NCI-H226 (cell line): ENCODE data around the gene GAPDH.
A peak's percentile ranks its signal among the peaks of the same experiment; 100 is the strongest.
"Not testable (repeated sequence)": the region's sequence is repeated elsewhere in the genome, so short reads cannot be mapped to it uniquely, and the experiment has no call there.

Experiments used
- DNase-seq: peaks from one replicate; pipeline ENCODE4 v3.0.0-alpha.2; 2015

GAPDH gene

DNA sequence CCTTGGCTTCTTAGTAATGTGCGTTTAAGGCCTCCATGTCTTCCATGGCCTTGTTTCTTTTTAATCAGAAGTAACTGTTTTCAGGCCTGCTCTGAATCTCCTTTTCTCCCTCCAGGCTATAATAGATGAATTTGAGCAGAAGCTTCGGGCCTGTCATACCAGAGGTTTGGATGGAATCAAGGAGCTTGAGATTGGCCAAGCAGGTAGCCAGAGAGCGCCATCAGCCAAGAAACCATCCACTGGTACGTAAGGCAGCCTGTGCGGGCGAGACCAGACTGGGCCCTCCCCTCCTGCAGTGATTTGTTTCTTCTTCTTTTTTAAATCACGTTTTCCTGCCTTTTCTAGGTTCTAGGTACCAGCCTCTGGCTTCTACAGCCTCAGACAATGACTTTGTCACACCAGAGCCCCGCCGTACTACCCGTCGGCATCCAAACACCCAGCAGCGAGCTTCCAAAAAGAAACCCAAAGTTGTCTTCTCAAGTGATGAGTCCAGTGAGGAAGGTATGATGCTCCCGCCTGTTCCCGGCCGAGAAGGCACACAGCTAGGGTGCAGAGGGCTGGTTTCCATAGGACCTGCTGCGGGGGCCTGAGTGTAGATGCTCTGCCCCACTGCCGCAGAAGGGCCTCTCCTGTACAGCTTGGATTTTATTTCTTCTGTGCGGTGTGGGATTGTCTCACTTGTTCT is 3.6 kb upstream of the GAPDH start:
- DNase-seq: no peak

DNA sequence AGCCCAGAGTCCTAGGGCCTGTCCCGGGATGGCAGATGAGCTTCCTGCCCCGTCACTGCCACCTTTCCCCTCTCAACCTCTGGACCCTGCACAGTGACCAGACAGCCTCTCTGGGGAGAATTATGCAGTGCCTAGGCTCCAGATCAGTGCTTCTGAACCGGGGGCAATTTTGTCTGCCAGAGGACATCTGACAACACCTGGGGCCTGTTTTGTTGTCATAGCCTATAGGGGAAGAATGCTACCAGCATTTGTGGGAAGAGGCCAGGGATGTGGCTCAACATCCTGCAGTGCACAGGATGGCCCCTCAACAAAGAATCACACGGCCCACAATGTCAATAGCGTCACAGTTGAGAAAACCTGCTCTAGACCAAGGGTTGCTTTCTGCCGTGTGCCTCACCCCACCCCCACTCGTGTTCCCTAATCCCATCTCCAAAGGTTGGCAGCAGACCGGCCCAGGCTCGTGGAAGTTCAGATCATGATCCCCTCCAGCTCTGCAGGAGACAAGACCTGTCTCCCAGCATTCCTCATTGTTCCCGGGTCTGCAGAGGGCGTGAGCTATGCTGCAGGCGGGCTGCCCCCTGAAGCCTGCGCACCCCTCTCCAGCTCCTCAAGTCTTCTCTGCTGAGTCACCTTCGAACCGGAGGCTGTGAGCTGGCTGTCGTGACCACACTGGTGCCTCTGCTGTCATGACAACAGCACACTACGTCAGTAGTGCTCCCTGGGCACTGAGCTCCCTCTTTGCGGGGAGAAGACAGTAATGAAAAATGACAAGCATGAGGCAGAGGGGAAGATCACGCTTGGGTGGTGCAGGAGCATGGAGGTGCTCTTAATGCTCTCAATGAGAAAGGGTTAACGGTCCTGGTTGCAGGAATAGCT is 2.0 kb upstream of the GAPDH start:
- peak; percentile 98 for DNase-seq

DNA sequence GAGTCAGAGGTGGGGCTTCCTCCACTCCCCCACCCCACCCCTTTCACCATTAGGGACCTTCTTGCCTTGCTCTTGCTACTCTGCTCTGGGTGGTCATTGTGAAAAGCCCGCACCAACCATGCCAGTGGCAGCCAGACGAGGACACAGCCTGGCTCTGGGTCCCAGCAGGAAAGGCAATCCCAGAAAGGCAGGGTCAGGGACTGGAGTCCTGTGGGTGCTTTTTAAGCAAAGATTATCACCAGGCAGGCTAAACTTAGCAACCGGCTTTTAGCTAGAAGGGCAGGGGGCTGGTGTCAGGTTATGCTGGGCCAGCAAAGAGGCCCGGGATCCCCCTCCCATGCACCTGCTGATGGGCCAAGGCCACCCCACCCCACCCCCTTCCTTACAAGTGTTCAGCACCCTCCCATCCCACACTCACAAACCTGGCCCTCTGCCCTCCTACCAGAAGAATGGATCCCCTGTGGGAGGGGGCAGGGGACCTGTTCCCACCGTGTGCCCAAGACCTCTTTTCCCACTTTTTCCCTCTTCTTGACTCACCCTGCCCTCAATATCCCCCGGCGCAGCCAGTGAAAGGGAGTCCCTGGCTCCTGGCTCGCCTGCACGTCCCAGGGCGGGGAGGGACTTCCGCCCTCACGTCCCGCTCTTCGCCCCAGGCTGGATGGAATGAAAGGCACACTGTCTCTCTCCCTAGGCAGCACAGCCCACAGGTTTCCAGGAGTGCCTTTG is 1.2 kb upstream of the GAPDH start:
- peak; percentile 77 for DNase-seq

DNA sequence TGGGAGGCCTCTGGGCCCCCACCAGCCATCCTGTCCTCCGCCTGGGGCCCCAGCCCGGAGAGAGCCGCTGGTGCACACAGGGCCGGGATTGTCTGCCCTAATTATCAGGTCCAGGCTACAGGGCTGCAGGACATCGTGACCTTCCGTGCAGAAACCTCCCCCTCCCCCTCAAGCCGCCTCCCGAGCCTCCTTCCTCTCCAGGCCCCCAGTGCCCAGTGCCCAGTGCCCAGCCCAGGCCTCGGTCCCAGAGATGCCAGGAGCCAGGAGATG is 729 bp upstream of the GAPDH start:
- no peak for DNase-seq

DNA sequence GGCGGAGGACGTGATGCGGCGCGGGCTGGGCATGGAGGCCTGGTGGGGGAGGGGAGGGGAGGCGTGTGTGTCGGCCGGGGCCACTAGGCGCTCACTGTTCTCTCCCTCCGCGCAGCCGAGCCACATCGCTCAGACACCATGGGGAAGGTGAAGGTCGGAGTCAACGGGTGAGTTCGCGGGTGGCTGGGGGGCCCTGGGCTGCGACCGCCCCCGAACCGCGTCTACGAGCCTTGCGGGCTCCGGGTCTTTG is 303 bp downstream of the GAPDH start:
- DNase-seq: no peak

DNA sequence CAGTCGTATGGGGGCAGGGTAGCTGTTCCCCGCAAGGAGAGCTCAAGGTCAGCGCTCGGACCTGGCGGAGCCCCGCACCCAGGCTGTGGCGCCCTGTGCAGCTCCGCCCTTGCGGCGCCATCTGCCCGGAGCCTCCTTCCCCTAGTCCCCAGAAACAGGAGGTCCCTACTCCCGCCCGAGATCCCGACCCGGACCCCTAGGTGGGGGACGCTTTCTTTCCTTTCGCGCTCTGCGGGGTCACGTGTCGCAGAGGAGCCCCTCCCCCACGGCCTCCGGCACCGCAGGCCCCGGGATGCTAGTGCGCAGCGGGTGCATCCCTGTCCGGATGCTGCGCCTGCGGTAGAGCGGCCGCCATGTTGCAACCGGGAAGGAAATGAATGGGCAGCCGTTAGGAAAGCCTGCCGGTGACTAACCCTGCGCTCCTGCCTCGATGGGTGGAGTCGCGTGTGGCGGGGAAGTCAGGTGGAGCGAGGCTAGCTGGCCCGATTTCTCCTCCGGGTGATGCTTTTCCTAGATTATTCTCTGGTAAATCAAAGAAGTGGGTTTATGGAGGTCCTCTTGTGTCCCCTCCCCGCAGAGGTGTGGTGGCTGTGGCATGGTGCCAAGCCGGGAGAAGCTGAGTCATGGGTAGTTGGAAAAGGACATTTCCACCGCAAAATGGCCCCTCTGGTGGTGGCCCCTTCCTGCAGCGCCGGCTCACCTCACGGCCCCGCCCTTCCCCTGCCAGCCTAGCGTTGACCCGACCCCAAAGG is 804 bp downstream of the GAPDH start:
- peak; percentile 78 for DNase-seq

DNA sequence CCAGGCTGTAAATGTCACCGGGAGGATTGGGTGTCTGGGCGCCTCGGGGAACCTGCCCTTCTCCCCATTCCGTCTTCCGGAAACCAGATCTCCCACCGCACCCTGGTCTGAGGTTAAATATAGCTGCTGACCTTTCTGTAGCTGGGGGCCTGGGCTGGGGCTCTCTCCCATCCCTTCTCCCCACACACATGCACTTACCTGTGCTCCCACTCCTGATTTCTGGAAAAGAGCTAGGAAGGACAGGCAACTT is 1.3 kb downstream of the GAPDH start:
- no peak for DNase-seq

DNA sequence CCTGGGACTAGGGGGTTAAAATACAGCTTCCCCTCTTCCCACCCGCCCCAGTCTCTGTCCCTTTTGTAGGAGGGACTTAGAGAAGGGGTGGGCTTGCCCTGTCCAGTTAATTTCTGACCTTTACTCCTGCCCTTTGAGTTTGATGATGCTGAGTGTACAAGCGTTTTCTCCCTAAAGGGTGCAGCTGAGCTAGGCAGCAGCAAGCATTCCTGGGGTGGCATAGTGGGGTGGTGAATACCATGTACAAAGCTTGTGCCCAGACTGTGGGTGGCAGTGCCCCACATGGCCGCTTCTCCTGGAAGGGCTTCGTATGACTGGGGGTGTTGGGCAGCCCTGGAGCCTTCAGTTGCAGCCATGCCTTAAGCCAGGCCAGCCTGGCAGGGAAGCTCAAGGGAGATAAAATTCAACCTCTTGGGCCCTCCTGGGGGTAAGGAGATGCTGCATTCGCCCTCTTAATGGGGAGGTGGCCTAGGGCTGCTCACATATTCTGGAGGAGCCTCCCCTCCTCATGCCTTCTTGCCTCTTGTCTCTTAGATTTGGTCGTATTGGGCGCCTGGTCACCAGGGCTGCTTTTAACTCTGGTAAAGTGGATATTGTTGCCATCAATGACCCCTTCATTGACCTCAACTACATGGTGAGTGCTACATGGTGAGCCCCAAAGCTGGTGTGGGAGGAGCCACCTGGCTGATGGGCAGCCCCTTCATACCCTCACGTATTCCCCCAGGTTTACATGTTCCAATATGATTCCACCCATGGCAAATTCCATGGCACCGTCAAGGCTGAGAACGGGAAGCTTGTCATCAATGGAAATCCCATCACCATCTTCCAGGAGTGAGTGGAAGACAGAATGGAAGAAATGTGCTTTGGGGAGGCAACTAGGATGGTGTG is 1.9 kb downstream of the GAPDH start:
- DNase-seq: no peak

DNA sequence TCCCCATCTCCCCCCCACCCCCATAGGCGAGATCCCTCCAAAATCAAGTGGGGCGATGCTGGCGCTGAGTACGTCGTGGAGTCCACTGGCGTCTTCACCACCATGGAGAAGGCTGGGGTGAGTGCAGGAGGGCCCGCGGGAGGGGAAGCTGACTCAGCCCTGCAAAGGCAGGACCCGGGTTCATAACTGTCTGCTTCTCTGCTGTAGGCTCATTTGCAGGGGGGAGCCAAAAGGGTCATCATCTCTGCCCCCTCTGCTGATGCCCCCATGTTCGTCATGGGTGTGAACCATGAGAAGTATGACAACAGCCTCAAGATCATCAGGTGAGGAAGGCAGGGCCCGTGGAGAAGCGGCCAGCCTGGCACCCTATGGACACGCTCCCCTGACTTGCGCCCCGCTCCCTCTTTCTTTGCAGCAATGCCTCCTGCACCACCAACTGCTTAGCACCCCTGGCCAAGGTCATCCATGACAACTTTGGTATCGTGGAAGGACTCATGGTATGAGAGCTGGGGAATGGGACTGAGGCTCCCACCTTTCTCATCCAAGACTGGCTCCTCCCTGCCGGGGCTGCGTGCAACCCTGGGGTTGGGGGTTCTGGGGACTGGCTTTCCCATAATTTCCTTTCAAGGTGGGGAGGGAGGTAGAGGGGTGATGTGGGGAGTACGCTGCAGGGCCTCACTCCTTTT is 2.7 kb downstream of the GAPDH start:
- no peak for DNase-seq

DNA sequence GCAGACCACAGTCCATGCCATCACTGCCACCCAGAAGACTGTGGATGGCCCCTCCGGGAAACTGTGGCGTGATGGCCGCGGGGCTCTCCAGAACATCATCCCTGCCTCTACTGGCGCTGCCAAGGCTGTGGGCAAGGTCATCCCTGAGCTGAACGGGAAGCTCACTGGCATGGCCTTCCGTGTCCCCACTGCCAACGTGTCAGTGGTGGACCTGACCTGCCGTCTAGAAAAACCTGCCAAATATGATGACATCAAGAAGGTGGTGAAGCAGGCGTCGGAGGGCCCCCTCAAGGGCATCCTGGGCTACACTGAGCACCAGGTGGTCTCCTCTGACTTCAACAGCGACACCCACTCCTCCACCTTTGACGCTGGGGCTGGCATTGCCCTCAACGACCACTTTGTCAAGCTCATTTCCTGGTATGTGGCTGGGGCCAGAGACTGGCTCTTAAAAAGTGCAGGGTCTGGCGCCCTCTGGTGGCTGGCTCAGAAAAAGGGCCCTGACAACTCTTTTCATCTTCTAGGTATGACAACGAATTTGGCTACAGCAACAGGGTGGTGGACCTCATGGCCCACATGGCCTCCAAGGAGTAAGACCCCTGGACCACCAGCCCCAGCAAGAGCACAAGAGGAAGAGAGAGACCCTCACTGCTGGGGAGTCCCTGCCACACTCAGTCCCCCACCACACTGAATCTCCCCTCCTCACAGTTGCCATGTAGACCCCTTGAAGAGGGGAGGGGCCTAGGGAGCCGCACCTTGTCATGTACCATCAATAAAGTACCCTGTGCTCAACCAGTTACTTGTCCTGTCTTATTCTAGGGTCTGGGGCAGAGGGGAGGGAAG is 3.5 kb downstream of the GAPDH start:
- not testable (repeated sequence) for DNase-seq

DNA sequence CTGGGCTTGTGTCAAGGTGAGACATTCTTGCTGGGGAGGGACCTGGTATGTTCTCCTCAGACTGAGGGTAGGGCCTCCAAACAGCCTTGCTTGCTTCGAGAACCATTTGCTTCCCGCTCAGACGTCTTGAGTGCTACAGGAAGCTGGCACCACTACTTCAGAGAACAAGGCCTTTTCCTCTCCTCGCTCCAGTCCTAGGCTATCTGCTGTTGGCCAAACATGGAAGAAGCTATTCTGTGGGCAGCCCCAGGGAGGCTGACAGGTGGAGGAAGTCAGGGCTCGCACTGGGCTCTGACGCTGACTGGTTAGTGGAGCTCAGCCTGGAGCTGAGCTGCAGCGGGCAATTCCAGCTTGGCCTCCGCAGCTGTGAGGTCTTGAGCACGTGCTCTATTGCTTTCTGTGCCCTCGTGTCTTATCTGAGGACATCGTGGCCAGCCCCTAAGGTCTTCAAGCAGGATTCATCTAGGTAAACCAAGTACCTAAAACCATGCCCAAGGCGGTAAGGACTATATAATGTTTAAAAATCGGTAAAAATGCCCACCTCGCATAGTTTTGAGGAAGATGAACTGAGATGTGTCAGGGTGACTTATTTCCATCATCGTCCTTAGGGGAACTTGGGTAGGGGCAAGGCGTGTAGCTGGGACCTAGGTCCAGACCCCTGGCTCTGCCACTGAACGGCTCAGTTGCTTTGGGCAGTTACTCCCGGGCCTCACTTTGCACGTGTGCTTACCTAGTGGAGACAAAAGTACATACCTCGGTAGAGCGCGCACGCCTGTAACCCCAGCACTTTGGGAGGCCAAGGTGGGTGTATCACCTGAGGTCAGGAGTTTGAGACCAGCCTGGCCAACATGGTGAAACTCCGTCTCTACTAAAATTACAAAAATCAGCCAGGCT is 4.3 kb downstream of the GAPDH start:
- no peak for DNase-seq

DNA sequence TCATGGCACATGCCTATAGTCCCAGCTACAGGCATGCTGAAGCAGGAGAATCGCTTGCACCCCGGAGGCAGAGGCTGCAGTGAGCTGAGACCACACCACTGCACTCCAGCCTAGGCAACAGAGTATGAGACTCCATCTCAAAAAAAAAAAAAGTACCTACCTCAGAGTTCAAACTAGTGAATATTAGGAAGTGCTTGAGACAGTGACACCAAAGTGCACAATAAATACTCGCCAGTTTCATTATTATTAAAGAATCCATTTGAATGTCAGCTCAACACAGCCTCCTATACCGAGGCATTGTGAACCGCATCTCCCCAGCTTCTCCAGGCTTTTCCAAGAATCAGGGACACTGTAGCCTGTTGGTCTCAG is 5.0 kb downstream of the GAPDH start:
- DNase-seq: no peak

DNA sequence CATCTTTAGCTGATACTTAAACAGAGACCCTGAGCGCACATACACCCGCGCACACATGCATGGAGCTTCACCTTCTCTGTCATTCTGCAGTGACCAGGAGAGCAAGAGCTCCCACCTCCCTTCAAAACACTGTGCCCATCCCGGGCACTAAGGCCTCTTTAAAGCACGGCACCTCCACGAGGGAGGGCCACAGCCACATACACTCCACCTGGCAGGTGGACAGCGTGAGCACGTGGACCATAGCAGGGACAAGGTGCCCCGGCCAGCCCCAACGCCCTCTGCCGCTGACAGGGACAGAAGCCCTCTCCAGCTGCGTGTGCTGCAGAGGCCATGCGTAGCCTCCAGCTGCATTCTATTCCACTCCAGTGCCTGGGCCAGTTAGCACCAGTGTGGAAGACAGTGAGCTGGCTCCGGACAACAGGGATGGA is 5.4 kb downstream of the GAPDH start:
- DNase-seq: no peak

DNA sequence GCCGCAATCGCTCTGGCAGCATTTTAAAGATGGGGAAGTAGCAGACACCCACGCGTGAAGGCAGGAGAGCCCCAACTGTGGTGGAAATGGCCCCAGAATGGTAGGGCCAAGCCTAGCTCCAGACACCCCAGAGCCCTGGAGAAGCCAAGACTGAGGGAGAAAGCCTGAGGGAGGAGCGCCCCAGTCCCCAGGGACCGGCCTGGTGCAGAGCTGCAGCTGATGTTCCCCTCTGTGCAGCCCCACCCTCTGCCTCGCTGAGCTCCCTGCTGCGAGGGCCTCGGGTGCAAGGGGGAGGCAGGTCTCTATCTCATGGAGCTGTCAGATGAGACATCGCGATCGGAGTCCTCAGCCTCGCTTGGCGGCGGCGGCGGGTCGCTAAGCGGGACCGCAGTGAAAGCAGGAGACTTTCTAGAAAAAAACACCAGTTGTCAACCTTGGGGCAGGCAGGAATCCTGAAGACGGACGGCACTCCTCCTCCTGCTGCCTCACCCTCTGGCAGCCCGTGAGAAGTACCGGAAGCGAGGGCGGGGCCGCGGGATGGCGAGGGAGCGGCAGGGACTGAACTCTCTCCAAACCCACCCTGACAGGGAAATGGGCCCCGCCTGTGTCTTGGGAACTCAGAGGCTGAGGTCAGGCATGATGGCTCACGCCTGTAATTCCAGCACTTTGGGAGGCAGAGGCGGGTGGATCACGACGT is 6.0 kb downstream of the GAPDH start:
- DNase-seq: peak; percentile 98

DNA sequence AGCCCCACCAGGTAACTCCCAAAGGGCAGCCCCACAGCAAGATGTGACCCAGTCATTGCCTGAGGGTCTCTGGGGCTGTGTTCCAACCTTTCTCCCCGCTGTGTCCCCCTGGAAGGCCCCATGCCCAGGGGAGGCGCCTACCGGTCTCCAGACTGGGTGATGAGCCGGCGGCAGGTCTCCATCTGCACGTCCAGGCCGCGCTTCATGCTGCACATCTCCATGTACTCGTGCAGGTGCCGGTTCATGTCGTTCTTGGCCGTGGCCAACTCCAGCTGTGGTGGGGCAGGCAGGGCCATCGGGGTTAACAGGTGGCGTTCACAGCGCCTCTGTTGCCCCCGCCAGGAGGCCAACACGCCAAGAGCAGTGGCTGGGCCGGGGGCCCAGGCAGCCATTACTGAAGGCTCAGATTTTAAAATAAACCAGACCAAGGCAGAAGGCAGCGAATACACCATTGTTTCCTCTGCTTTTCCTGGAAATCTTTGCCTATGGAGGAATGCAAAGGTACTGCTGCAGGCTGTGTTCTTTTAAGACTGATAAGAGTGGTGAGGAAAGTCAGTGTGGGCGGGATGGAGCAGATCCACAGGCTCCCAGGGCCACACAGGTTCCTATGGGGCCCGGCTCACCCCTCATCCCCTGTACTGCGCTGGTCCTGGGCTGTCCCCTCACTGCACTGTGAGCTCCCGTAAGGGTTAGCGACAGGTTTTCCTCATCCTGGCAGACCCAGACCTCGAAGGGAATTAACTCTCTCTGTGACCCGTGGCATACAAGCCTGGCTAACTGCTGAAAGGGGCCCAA is 7.3 kb downstream of the GAPDH start:
- DNase-seq: no peak

DNA sequence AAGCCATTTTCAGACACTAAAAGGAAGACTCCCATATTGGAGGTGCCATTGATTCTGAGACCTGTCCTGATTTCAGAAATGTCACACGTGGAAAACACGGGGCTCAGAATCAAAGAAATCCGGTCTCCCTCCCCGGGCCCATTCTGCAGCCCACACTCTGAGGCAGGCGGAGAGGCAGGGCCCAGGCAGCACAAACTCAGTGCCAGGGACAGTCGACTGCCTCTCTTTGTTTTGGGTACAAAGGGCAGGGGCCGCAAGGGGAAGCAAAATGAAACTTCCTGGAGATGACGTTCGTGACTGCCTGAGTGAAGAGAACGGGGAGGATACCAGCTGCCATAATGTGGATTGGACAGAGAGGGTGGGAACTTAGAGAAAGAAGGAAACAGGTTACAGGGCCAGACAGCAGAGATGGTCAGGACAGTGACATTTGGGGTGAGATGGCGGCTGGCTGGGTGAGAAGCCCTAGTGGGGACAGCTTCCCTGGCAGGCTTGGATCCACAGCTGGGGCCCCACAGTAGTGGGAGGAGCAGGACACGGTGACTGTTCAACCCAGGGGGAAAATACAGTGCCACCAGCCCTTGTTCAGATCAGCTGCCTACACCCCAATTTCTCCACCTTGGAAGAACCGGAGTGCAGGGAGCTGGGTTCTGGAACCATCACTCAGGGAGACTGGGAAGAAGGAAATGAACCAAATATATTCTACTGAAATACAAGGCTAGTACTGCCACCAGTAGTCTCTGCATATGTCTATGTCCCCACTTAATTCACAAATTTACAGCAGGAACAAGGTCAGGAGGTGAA is 8.1 kb downstream of the GAPDH start:
- no peak for DNase-seq

DNA sequence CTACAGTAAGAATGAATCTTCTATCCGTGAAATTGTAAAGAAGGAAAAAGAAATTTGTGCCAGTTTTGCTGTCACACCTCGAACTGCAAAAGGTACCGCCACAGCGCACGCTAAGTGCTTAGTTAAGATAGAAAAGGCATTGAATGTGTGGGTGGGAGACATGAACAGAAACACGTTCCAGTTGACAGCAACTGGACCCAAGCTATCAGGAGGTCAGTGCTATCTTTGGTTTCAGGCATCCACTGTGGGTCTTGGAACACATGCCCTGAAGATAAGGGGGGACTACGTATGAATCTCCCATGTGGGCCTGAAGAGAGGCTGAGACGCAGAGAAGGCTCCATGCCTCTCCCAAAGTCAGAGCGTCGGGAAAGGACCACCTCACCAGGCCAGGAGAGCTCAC is 11.7 kb downstream of the GAPDH start:
- no peak for DNase-seq

DNA sequence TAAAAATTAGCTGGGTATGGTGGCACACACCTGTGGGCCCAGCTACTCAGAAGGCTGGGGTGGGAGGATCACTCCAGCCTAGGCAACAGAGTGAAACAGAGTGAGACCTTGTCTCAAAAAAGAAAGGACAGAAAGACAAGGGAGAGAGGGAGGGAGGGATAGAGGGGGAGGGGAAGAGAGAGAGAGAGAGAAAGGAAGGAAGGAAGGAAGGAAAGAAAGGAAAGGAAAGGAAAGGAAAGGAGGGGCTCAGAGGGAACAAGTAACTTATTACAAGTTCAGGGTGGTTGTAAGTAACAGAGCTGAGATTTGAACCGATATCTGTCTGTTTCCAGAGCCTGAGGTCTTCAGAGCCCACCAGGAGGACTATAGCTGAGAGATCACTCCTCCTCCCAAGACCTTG is 13.2 kb downstream of the GAPDH start:
- no peak for DNase-seq
